ENCODE results near the gene CAMK2A. TPM values are rescaled to one million over a fixed set of nuclear protein-coding genes. Genes with fewer than 3 reads are reported as not detected.

Gene CAMK2A
- total RNA-seq, 4 donors from 2014 or later, result 32.0 to 78.1 (median 48.6) TPM

DNA sequence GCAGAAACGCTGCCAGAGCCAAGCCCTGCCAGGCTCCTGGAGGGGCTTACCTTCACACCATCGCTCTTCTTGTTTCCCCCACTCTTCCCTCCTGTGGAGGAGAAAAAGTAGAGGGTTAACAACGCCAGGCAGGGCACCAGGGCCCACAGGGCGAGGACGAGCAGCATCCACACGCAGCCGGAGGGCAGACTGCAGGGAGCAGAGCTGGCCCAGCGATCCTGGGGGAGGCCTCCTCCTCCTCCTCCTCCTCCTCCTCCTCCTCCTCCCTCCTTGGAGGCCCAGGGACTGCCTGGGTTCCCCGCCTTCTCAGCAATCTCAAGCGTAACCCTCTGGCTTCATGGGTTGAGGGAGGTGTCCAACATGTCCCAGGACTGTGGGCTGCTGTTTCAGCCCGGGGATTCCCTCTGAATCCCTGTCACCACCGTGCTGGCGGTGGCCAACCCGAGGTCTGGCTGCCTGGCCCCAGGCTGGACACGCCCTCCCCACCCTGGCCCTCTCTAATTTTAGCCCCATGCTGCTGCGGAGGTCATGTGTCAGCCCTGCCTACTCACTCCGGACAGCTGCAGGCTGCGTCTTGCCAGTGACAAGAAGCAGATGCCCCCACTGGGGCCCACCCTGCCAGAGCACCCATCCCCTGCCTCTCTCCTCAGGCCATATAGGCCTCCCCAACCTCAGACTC, 44.3 kb downstream of the CAMK2A start:
- Histone ChIP-seq H3K27me3 (no peaks in the 10 kb centered on the region), H3K4me1 (peaks cover 51 to 62% of the 10 kb centered on the region in 2 donors), H3K36me3 (no peaks in the 10 kb centered on the region), H3K4me3 (peak overlapping the region; percentile 44 to 66 (median 61)), H3K27ac (peak overlapping the region; percentile 91 to 100 (median 100)), H3K9me3 (no peaks in the 10 kb centered on the region)
- peak; percentile 60 to 71 for ATAC-seq
- DNase-seq, result peak; percentile 92 to 97
- intact Hi-C loops (cut with DNase I; ENCODE audit: low total_unique reads), result loop anchor here (1.0 to 10.0 kb wide), 3 partner anchors 25 to 510 kb away; partner anchors contain the start of gene PPARGC1B
- TF ChIP-seq POLR2A (IDR thresholded peaks at IDR 0.05) (peak; percentile 90), CTCF (IDR thresholded peaks at IDR 0.05 in 4 of 5, conservative IDR thresholded peaks at IDR 0.05 in 1 of 5) (no peak)
- in situ Hi-C loops (cut with MboI; ENCODE audit: low sequenced_read_pairs in 4 of 4), result no loop called here

DNA sequence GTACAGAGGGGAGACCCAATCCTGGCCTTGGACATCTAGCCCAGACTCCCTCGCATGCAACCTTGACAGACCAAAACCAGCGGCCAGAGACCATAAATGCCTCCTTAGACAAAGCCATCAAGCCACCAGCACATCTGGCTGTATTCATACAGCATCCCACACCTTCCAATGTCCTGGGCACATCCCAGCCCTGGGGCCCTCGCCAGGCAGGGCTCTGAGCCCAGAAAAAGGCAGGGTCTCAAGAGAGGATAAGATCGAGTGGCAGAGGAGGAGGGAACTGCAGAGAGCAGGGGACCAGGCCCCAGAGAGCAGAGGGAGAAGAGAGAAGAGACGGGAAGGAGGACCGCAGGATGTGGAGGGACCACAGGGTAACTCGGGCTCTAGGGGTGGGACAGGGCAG, 45.4 kb downstream of the CAMK2A start:
- no peaks in the 10 kb centered on the region for H3K9me3 ChIP-seq
- in situ Hi-C loops (cut with MboI; ENCODE audit: low sequenced_read_pairs in 4 of 4), result no loop called here
- no peaks in the 10 kb centered on the region for H3K36me3 ChIP-seq
- intact Hi-C loops (cut with DNase I; ENCODE audit: low total_unique reads), result loop anchor here (2.0 to 10.0 kb wide), 3 partner anchors 63 to 509 kb away; partner anchors contain the start of genes PPARGC1B and TCOF1
- DNase-seq (peak in 1 of 2 donors; percentile 69), ATAC-seq (no peak)
- H3K4me1 ChIP-seq, result peaks cover 51 to 62% of the 10 kb centered on the region in 2 donors
- peak overlapping the region; percentile 44 to 66 (median 61) for H3K4me3 ChIP-seq
- H3K27ac ChIP-seq, result peak overlapping the region; percentile 91 to 100 (median 100)
- H3K27me3 ChIP-seq, result no peaks in the 10 kb centered on the region
- TF ChIP-seq POLR2A (IDR thresholded peaks at IDR 0.05) (peak in 1 of 2 donors; percentile 13), CTCF (IDR thresholded peaks at IDR 0.05 in 4 of 5, conservative IDR thresholded peaks at IDR 0.05 in 1 of 5) (no peak)

- Histone ChIP-seq H3K9me3 (no peaks in the 10 kb centered on the region), H3K36me3 (peaks cover 0 to 3% of the 10 kb centered on the region in 2 donors), H3K27ac (peak overlapping the region in 3 of 4 donors; percentile 91 to 100 (median 100)), H3K4me1 (peaks cover 51 to 62% of the 10 kb centered on the region in 2 donors), H3K4me3 (peak overlapping the region in 1 of 4 donors; percentile 66), H3K27me3 (no peaks in the 10 kb centered on the region)
- in situ Hi-C loops (cut with MboI; ENCODE audit: low sequenced_read_pairs in 4 of 4), result no loop called here
- intact Hi-C loops (cut with DNase I; ENCODE audit: low total_unique reads), result loop anchor here (5.0 to 10.0 kb wide), 2 partner anchors 114 to 509 kb away; partner anchors contain the start of genes PPARGC1B and TCOF1
- TF ChIP-seq CTCF (IDR thresholded peaks at IDR 0.05 in 4 of 5, conservative IDR thresholded peaks at IDR 0.05 in 1 of 5), result no peak
- TF ChIP-seq POLR2A (IDR thresholded peaks at IDR 0.05), result no peak
- ATAC-seq, result no peak
- no peak for DNase-seq
These were observed 46.0 kb downstream of the CAMK2A start for GRCh38 chr5:150243590-150243989.

- H3K4me1 ChIP-seq, result peaks cover 46 to 55% of the 10 kb centered on the region in 2 donors
- H3K27ac ChIP-seq, result peak overlapping the region in 3 of 4 donors; percentile 50 to 100 (median 91)
- no peak for DNase-seq
- TF ChIP-seq POLR2A (IDR thresholded peaks at IDR 0.05) (no peak), CTCF (IDR thresholded peaks at IDR 0.05 in 4 of 5, conservative IDR thresholded peaks at IDR 0.05 in 1 of 5) (no peak)
- H3K4me3 ChIP-seq, result no peak overlapping the region
- no peaks in the 10 kb centered on the region for H3K27me3 ChIP-seq
- in situ Hi-C loops (cut with MboI; ENCODE audit: low sequenced_read_pairs in 4 of 4), result no loop called here
- peaks cover 0 to 16% of the 10 kb centered on the region in 2 donors for H3K36me3 ChIP-seq
- ATAC-seq, result no peak
- intact Hi-C loops (cut with DNase I; ENCODE audit: low total_unique reads), result loop anchor here (5.0 to 10.0 kb wide), 2 partner anchors 115 to 508 kb away; partner anchors contain the start of genes PPARGC1B and TCOF1
- no peaks in the 10 kb centered on the region for H3K9me3 ChIP-seq
These were observed 47.2 kb downstream of the CAMK2A start for GRCh38 chr5:150242251-150242894.

Data from gastrocnemius medialis (tissue), 4 donors.